GF-D8 (cell line): ENCODE data around the gene HAUS7.
A peak's percentile ranks its signal among the peaks of the same experiment; 100 is the strongest.

Source experiments
- DNase-seq: peaks from one replicate; lab custom pipeline; 2025; lab: John Stamatoyannopoulos, UW

The HAUS7 gene

DNA sequence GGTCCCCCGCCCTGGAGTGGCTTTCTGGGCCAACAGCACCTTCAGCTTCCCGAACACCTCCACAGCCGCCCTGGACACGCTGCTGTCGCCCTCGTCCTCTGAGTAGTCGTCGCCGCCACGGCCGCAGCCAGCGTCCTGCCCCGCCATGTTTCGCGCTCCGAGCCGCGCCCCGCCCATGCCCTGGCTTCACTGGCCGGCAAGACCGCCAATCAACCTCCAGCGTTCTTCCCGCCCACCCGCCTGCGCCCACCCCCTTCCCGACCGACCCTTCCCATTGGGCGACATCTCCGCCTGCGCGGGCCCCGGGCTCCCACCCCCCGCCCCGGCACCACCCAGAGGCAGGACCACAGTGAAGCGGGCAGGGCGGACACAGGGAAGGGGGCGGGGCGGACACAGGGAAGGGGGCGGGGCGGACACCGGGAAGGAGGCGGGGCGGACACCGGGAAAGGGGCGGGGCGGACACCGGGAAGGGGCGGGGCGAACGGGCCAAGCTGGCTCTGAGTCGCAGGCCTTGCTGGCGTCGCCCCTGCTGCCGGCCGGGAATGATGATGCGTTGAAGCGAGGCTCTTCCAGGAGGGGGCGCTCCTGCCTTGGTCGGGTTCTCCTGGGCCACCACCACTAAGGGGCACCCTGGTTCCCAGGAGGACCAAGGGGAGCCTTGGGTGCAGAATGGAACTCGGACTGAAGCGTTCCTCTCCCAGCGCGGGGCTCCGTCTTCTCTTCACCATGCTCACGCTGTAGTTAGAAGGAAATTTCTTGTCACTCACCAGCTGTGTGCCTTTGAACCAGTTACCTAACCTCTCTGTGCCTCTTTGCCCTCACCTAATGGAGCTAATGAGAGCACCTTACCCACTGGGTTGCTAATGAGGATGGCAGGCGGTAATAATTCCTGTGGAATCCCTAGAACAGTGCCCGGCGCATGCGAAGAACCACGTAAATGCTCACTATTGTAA lies at the start of gene HAUS7:
Gene HAUS7, minus strand, starts transcription at position 166 of the 953 bp plus-strand sequence. Its CDS starts 19 bp downstream, at position 147.
- peak; percentile 70 for DNase-seq

DNA sequence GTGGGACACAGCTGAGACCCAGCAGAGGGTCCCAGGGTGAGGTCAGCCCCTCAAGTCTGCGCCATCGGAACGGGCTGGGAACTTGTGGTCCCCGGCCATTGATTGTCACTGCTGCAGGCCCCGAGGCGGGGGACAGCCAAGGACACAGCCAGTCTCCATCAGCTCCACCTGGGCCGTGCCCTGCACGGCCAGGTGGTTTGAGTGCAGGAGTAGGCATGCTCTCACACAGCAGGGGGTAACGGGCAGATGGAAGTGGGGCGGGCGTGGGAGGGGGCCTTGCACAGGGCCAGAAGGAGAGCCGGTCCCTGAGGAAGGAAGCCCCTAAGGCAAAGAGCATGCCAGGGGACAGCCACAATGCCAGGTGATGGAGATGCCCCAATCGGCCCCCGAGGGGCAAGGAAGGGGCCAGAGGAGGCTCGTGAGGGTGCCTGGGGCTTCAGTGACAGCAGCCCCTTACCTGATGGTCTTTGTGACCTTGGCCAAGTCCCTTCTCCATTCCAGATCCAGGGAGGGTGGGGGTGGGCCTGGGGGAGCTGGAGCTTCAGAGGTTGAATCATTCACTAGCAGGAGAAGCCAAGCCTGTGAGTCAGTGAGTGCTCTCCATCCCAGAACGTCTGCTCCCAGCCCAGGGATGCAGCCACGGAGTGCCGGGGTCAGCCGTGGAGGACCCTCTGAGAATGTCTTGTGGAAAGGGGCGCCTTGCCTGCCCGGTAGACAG lies 49.4 kb upstream of the HAUS7 start:
- no peak for DNase-seq

DNA sequence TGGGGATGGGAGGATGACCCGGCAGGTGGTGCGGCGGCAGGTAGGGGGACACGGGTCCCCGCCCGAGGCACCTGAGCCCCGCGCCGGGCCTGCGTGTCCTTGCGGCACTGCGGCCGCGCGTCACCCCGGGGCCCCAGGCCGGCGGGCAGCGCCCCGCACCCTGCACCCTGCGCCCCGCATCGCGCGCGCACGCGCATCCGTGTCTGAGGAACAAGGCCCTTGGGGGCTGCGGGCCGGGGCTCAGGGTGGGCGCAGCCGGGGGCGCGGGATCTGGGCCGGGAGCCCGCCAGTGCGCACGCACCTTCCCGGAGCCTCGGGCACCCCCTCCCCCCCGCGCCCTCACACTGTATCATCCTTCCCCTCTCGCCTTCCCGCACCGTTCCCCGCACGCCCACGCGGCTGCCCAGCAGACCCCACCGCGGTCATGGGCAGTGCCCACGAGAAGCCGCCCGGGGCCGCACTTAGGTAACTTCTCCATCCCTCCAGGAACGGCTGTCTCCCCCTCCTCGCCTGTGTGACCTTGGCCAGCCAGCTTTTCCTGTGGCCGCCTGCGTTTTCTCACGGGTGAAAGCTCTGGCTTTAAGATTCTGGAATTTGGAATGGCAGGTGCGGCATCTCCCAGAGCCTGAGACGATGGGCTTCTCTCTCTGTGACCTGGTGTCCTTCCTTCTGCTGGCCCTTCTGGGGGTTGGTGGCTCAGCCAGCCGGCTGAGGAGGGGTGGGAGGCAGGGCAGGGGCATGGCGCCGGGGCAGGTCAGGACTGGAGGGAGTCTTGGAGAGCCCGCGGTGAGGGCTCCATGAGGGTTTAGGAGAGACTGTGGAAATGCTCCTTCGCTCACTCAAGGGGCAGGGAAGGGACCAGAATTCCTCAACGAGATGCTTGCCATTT lies 47.8 kb upstream of the HAUS7 start:
- DNase-seq: no peak

DNA sequence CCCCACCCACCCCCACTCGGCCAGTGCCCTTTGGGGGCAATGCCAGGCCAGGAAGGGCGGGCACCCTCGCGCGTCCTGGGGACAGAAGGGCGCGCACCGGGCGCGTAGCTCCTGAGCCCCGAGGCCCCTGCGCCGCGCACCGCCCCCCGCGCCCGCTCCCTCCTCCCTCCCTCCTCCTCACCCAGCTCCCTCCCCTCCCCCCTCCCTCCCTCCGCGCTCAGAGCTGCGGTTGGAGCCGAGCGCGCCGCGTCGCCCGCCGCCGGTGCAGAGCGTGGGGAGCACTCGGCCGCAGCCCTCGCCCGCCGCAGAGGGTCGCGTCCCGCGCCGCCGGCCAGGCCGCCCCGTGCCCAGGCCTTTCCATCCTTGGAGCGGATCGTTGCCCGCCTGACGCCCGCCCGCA lies 47.0 kb upstream of the HAUS7 start, which contains the start of gene ATP2B3:
Gene ATP2B3, plus strand, starts transcription at position 220 of the 400 bp plus-strand sequence. CDS start 18,606 bp downstream, outside the sequence.
- no peak for DNase-seq

DNA sequence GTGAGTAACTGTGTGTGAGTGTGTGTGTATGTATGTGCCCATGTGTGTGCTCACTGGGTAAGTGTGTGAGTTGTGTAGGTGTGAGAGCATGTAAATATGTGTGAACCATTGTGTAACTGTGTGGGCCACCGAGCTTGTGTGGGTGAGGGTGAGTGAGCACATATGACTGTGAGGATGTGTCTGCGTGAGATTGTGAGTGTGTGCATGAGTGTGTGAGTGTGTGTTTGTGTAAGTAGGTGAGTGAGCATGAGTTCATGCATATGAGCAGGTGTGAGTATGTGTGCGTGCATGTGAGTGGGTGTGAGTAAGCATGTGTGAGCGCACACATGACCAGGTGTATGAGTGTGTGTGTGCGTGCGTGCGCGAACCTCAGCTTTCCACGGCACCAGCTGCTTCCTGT lies 45.7 kb upstream of the HAUS7 start:
- DNase-seq: no peak

DNA sequence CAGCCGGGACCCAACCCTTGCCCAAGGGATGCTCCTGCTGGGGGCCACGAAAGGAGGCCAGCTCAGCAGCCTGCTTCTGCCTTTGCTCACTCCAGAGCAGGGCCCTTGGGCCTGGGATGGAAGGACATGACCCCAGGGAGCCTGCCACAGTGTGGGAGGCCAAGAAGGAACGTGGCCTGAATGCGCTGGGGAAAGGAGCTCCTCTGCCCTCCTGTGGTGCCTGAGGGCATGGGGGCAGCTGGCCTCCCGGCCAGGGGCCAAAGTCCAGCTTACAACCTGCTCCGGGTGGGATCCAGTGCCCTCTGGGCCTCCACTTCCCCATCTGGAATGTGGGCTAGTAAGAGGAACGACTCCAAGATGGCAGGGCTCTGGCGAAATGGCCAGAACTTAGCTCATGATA lies 45.1 kb upstream of the HAUS7 start:
- DNase-seq: no peak

DNA sequence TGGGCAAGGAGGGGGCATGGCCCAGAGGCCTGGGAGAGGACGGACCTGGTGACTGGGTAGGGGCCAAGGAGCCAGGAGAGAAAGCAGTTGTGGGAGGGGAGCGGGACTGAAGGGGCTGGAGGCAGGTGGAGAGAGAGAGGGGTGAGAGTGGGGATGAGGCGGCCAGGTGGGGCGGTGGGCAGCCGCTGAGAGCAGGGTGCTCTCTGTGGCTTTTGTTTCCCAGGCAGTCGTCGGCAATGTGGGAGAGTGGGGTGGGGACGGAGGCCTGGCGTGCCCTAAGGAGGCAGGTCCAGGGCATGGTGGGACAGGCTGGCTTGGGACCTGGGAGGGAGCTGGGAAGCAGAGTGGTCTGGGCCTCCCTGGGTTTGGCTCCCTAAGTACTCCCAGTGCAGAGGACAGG lies 43.9 kb upstream of the HAUS7 start:
- DNase-seq: no peak

DNA sequence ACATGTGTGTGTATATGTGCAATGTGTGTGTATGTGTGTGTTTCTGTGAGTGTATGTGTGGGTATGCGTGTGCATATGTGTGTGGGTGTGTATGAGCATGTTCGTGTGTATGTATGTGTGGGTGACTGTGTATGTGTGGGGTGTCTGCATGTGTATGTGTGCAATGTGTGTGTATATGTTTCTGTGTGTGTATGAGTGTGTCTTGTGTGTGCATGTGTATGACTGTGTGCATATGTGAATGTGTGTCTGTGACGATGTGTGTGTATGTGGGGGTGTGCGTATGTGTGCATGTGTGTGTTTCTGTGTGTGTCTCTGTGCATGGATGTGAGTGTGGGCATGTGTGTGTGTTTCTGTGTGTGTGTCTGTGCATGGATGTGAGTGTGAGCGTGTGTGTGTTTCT lies 42.9 kb upstream of the HAUS7 start:
- no peak for DNase-seq

DNA sequence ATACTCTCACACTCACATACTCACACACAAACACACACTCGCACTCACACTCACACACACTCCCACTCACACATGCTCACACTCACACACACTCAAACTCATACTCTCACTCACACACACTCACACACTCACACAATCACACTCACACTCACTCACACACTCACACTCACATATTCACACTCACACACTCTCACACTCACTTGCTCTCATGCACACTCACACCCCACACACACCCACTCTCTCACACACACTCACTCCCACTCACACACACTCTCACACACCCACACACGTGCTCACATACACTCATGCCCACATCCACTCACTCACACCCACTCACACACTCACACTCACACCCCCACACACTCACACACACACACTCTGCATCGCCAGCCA lies 42.1 kb upstream of the HAUS7 start:
- no peak for DNase-seq

DNA sequence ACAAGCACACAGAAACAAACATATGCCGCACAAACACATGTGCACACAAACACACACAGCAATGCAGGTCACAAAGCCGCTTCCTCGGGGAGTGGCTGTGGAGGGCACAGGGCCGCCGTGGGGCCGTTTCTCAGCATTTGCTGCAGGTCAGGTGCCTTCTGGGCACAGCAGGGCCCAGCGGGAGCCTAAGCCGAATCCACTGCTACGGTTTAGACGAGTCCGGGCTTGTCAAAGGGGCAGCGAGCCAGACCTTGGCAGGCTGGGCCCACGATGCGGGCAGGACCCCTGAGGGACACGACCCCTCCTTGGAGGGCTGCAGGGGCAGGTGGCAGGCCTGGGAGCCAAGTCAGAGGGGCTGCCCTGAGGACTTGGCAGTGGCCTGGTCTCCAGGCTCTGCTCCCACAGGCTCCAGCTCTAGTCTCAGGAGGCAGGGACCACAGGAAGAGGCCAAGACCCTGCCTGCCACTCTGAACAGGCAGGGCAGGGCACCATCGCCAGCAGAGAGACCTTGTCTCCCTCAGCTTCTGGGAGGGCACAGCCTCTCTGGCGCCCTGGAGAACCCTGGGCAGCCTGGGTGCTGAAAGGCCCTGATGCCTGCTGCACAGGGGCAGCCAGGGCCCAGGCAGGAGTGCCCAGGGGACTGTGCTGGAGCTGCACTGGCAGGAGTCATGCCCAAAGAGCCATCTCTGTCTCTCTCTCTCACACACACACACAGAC lies 41.6 kb upstream of the HAUS7 start:
- DNase-seq: no peak

DNA sequence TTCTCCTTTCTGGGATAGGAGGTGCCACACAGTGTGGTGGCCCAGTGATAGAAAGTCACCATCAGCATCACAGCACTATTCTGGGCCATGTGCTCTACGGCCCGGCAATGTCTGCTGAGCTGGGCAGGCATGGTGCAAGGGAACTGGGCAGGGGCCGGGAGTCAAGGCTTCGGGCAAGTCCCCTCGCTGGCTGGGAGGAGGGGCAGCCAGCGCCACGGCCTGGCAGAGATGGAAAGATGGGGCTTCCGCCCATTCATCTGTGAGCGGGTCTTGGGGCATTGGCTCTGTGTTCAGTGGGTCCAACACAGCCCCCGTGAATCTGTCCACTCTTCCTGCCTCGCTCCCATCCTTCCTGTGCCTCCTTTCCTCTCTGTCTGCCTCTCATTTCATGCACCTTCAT lies 40.0 kb upstream of the HAUS7 start:
- no peak for DNase-seq

DNA sequence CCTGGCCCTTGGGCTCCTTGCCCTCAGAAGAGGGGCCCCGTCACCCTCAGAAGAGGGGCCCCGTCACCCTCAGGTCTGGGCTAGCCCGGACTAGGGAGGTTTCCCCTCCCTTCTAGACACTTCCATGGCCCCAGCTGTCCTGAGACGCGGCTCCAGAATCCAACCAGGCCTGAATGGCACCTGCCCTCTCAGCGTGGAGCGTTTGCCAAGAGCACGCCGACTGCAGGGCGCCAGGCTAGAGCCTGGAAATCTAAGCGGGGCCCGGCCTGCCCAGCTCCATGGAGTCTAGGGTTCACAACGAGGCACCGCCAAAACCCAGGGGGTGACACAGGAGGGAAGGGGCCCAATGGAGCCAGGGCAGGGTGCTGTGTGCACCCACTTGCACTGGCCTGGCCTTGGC lies 39.2 kb upstream of the HAUS7 start:
- no peak for DNase-seq

DNA sequence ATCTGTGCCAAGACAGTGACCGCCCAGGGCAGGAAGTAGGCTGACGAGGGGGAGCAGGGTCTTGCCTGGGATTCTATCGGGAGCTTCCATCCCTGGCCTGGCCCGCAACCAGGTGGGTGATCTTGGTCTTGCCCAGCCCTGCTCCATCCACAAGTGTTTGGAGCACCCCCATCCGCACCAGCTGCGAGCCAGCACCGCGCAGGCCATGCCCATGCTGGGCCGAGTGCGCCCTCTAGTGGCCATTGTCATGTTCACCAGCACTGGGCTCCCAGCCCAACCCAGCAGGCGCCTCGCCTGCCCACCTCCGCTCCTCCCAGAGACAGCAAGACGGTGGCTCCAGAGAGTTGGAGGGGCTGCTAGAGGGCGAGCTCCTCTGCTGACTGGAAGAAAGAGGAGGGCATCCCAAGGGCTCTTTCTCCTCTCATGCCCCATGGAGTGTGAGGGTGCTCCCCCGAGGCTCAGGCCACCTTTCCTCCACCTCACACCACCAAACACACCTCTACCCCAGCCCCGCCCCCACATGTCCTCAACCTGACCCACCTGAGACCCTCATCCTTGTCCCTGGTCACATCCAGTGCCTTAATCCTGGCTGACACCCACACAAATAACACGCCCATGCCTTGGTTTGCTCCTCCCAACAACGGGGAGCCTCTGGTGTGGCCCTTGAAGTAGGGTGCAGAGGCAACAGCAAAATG lies 37.3 kb upstream of the HAUS7 start:
- no peak for DNase-seq

DNA sequence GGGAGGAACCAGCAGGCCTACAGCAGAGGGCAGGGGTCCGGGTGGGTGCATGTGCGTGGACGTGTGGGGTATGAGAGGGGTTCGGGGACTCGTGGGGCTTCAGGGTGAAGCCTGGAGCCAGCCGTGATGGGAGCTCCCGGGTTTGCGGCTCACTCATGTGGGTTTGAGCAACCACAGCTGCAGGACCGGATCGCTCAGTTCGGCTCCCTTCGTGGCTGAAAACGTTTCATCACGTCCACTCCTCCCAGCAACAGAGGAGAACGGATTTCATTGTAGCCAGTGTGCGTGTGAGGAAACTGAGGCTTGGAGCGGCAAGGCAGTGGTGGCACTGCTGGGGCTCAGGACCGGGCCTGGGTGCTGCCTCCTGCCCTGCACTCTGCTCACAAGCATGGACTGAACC lies 35.0 kb upstream of the HAUS7 start:
- no peak for DNase-seq

DNA sequence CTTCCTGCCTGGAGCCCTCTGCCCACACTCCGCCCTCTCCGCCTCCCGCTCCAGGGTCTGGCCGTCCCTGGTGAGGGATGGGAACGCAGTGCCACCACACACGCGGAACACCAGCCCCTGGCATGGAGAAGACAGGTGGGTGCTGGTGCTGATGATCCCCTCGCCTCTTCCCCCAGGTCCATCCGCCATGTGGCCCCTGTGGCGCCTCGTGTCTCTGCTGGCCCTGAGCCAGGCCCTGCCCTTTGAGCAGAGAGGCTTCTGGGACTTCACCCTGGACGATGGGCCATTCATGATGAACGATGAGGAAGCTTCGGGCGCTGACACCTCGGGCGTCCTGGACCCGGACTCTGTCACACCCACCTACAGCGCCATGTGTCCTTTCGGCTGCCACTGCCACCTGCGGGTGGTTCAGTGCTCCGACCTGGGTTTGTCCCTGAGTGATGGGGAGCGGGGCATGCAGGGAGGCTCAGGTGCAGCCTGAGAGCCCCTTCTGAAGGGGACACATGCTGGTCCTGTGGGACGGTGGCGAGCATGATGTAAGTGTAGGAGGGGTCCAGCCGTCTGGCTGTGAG lies 34.2 kb upstream of the HAUS7 start:
- no peak for DNase-seq

DNA sequence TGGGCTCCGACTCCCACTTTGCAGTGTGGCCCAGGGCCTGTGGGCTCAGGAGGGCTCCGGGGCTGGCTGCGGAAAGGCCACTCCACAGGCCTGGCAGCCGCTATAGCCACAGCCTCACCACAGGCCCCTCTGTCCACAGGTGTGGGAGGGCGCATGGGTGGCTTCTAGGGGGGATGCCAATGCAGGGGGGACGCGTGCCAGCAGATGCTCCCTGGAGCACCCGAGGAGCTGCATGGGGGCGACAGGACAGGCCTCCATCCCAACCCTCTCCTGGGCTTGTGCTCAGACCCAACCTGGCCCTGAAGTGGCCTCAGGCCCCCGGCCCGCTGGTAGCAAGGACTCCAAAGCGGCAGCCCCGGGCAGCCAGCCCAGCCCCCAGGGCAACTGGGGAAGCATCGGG lies 32.4 kb upstream of the HAUS7 start:
- no peak for DNase-seq

DNA sequence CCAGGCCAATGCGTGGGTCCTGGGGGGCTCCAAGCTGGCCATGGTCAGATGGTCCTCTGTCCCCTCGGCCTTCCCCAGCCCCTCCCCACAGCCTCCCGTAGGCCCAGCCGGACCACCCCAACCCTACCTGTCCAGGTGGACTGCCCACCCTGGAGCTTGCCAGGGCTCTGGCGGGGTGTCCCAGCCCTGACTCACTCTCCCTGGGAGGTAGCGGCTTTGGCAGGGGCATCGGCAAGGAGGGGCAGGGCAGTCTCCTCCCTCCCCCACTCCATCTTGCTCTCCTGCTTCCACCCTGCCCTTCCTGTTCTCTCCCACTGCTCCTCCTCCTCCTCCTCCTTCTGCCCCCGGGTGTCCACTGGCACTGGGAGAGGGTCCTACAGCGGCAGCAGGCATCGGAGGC lies 31.8 kb upstream of the HAUS7 start:
- no peak for DNase-seq

DNA sequence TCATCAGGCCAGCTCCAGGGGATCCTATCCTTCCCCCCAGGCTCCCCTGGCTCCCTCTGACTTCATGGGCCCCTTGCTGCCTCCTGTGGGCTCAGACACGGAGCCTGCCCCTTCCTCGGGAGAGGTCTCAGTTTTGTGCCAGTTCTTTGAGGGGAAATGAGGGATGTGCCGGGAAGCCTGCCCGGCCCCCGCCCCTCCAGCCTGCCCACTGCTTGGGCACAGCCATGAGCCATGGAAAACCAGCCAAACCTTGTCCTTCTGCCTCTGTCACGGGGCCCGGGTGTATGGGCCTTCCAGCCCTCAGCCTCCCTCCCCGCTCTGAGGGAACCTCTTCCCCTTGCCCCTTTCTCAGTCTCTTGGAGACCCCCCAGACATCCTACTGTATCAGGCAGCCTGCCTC lies 31.2 kb upstream of the HAUS7 start:
- no peak for DNase-seq

DNA sequence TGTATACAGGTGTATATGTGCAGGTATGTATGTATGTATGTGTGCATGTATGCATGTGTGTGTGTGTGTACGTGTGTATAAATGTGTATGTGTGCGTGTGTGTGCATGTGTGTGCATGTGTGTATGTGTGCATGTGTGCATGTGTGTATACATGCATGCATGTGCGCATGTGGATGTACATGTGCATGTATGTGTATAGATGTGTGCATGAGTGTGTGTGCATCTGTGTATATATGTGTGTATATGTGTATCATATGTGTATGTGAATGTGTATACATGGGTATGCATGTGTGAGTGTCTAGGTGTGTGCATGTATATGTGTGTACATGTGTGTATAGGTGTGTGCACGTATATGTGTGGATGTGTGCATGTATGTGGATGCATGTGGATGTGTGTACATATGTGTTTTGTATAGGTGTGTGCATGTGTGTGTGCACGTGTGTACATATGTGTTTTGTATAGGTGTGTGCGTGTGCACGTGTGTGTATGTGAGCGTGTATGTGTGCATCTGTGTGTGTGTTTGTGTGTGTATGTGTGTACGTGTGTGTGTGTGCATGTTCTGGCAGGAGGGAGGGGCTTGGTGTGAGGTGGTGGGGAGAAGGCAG lies 30.4 kb upstream of the HAUS7 start:
- no peak for DNase-seq

DNA sequence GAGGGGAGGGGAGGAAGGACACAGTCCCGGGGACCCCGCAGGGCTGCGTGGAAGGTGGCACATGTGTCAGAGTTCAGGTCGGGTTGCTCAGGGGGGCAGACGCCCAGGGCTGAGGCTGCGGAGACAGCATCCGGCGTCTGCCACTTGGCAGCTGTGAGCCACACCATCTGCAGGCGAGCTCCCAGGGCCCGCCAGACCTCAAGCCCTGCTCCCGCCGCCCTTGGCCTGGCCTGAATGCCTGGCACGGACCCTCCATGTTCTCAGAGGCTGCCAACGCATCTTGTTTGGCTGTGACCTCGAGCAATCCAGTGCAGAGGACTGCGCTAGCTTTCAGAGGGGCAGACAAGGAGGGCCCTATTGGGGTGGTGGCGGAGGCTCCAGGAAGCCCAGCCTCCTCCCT lies 29.5 kb upstream of the HAUS7 start:
- DNase-seq: no peak
